Measurements from ENCODE around the gene CATSPERD.

- TF ChIP-seq EZH2 (IDR thresholded peaks at IDR 0.05) (no peak), POLR2AphosphoS5 (IDR thresholded peaks at IDR 0.05; ENCODE audit: borderline replicate concordance, low read depth, low read length) (no peak), FOXP2 (optimal IDR thresholded peaks at IDR 0.05; ENCODE audit: control extremely low read depth, extremely low read length, insufficient read depth) (no peak)
Measured at GRCh38 chr19:5772416-5772815, 52.0 kb downstream of the CATSPERD start.
